GM12872 (cell line): ENCODE data around the gene ITIH1.

ENCODE experiments used
- CTCF ChIP-seq: IDR thresholded peaks from 3 replicates; pipeline ENCODE4 v1.5.1; 2011; ENCODE audit warnings: low read depth, mild to moderate bottlenecking, low read length, moderate library complexity; ENCODE audit not compliant: insufficient read depth

ITIH1 gene

DNA sequence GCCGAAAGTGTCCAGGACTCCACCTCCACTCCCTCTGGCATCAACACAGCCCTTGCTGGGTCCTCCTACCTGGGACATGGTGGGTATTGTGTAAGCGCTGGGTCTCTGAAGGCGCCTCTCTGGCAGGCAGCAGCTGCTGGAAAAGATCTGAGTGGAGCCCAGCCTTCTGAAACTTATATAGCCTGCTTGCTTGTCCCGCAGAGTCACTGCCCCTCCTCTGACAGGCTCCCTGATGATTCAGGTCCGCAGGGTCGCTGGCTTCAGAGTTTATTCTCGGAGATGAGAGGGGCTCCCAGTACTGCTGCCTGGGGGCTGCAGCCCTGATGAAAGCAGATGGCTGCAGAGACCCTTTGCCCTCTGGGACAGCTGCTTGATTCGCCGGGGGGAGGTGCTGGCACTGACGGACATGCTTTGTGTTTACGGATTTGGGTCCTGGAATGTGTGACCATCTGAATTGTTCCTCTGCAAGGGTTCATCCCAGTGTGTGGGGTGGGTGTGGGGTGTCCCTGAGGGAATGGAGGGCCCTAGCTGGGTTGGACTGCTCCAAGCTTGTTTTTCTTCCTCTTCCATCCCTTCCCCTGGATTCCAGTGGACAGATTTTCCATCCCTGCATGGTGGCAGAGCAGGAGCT lies 57.6 kb downstream of the ITIH1 start, which contains the start of gene MUSTN1:
Gene MUSTN1, minus strand, starts transcription at position 149 of the 631 bp plus-strand sequence. Its CDS starts 71 bp downstream, at position 78.
- TF ChIP-seq CTCF = no peak

- no peak for TF ChIP-seq CTCF
Measured at GRCh38 chr3:52835766-52836470, 58.5 kb downstream of the ITIH1 start.

GRCh38 chr3:52836471-52836845 lies 59.1 kb downstream of the ITIH1 start:
- no peak for TF ChIP-seq CTCF

GRCh38 chr3:52836986-52837385 lies 59.6 kb downstream of the ITIH1 start:
- no peak for TF ChIP-seq CTCF

DNA sequence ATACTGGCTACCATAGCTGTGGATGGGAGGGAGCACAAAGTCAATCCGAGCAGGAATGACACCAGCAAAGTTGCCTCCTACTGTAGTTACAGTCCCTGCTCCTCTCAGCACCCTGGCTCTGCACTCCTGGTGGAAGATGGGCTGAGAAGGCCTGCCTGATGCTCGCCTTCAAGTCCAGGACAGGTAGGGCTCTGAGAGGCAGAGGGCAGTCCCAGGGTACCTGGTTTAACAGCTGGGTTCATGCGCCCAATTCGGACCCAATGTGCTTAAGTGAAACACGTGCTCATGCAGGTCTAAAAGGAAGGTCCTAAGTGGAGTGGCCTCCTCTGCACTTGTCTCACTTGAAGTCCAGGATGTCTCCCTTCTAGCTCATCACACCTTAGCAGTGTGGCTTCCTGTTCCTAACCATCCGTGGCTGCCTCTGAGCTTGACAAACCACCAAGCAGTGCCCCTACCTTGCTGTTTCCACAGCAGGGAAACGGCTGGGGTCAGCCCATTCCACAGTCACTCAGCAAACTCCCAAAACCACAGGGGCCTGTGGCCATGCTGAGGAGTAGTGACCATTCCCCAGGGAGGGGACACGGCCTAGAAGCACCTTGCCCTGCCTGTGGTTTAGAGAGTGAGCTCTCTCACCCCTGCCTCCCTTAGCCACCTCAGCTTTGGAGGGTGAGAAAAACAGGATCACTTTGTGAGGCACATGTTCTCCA lies 61.3 kb downstream of the ITIH1 start:
- TF ChIP-seq CTCF = no peak

DNA sequence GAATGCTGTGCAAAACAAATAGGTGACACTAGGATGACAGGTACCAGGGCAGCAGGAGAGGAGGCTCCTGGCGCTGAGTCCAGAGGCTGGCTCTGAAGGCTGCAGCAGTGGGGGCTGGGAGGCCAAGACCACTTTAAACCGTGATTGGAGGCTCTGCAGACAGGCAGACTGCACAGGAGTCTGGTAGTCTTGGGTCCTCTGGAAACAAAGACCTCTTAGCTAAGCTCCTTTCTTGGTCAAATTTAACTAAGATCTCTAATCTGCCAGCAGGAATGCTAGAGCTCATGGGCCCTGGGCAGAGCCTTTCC lies 61.8 kb downstream of the ITIH1 start:
- no peak for TF ChIP-seq CTCF

GRCh38 chr3:52839892-52840545 lies 62.6 kb downstream of the ITIH1 start:
- TF ChIP-seq CTCF = no peak
